ENCODE results near the gene PML. TPM values are rescaled to one million over a fixed set of nuclear protein-coding genes. Genes with fewer than 3 reads are reported as not detected.

The PML gene
- total RNA-seq, 1 donor from 2014 or later = 19.1 TPM

DNA sequence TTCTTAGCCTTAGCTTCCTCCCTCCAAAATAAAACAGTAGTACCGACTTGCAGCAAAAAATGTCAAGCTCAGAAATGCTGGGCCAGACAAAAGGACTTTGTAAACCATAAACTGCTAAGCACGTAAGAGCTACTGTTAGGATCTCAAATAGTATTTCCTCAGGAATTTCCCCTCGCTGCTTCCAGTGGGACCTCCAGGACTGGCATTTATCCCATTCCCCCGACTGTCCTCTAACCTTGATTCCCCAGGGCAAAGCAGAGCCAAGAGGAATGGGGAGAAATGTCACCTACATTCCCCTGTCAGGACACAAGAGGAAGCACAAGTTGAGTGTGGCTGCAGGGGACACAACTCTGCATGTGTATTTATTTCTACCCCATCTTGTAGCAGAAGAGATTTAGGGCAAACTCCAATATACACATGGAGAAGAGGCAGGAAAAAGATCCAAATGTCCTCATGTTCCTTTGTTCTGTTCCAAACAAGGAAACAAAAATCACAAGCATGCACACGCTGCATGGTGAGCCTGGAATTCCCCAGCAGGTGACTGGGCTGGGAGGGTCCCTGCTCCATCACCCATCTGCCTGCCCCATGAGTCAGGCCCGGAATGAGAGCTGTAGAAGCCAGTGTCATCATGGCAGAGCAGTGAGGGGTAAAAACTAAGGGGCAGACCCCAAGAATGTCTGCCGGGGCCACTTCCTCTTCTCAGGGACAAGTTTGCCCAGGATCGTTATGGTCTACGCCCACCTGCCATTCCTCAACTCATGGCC is 6.7 kb upstream of the PML start:
- intact Hi-C loops (cut with micrococcal nuclease) = no loop called here
- TF ChIP-seq, protein P1, sequence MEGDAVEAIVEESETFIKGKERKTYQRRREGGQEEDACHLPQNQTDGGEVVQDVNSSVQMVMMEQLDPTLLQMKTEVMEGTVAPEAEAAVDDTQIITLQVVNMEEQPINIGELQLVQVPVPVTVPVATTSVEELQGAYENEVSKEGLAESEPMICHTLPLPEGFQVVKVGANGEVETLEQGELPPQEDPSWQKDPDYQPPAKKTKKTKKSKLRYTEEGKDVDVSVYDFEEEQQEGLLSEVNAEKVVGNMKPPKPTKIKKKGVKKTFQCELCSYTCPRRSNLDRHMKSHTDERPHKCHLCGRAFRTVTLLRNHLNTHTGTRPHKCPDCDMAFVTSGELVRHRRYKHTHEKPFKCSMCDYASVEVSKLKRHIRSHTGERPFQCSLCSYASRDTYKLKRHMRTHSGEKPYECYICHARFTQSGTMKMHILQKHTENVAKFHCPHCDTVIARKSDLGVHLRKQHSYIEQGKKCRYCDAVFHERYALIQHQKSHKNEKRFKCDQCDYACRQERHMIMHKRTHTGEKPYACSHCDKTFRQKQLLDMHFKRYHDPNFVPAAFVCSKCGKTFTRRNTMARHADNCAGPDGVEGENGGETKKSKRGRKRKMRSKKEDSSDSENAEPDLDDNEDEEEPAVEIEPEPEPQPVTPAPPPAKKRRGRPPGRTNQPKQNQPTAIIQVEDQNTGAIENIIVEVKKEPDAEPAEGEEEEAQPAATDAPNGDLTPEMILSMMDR (IDR thresholded peaks at IDR 0.05; ENCODE audit: borderline replicate concordance) = no peak
- H3K36me3 ChIP-seq = peaks cover 18% of the 10 kb centered on the region
- no peaks in the 10 kb centered on the region for H3K9me3 ChIP-seq (replicated peaks)
- H3K4me1 ChIP-seq = peaks cover 98% of the 10 kb centered on the region
- no peak for DNase-seq
- H3K27ac ChIP-seq (replicated peaks) = peak overlapping the region; percentile 100
- H3K27me3 ChIP-seq (ENCODE audit: low read depth) = no peaks in the 10 kb centered on the region
- no peak overlapping the region for H3K4me3 ChIP-seq

DNA sequence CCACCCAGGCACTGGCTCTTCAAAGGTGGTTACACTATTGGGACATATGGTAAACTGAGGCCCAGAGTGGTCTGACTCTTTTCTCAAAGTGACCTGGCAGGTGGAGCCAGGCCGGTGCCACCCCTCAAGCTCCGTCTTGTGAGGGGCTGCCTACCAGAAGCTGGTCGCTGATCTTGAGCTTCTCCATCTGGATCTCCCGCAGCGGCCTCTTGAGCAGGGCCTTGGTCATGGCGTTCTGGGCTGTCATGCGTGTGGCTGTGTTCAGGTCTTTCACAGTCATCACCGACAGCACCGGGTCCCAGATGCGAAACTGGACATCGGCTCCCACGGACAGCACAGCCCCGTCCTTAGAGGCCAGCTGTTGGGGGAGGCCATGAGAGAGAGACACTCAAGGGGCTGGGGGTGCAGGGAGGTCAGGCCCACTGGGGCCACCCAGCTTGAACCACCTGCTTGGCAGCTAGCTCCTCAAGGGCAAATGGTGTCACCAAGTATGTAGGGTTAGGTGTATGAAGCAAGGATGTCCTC is 6.0 kb upstream of the PML start:
- peaks cover 18% of the 10 kb centered on the region for H3K36me3 ChIP-seq
- H3K9me3 ChIP-seq (replicated peaks) = no peaks in the 10 kb centered on the region
- no peak for DNase-seq
- no peak overlapping the region for H3K4me3 ChIP-seq
- intact Hi-C loops (cut with micrococcal nuclease) = no loop called here
- TF ChIP-seq, protein P1 (IDR thresholded peaks at IDR 0.05; ENCODE audit: borderline replicate concordance) = no peak
- H3K27me3 ChIP-seq (ENCODE audit: low read depth) = no peaks in the 10 kb centered on the region
- peak overlapping the region; percentile 100 for H3K27ac ChIP-seq (replicated peaks)
- H3K4me1 ChIP-seq = peaks cover 98% of the 10 kb centered on the region

DNA sequence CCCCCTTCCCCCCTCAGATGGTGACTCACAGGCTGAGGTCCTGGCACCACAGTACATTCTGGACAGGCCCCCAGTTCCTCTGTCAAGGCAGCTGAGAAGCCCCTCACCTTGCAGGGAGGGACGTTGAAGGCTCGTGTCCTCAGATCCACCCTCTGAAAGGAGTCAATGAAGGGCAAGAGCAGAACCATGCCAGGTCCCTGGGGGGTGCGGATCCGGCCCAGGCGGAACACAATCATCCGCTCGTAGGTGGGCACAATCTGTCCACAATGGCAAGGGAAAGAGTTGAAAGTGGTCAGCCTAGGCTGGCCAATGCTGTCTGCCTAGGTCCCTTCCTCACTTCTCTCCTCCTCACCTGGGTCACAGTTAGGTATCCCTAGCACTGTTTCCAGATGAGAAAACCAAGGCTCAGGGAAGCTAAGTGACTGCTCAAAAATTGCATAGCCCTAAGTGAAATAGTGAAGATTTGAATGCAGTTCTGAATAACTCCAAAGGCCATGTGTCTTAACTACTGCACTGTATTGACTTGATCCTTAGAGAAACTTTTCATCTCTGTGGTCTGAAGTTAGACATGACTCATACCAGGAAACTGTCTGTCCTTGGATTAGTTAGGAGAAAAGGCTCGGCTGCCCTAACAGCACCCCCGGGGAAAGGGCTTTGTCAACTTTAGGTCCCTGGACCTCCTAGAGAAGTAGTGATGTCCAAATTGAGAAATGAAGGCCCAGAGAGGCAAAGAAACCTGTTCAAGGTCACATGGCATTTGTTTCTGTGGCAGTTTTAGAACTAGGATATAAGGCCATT is 5.3 kb upstream of the PML start:
- H3K27me3 ChIP-seq (ENCODE audit: low read depth) = no peaks in the 10 kb centered on the region
- TF ChIP-seq, protein P1 (IDR thresholded peaks at IDR 0.05; ENCODE audit: borderline replicate concordance) = no peak
- peaks cover 98% of the 10 kb centered on the region for H3K4me1 ChIP-seq
- DNase-seq = no peak
- H3K4me3 ChIP-seq = no peak overlapping the region
- H3K27ac ChIP-seq (replicated peaks) = peak overlapping the region; percentile 100
- intact Hi-C loops (cut with micrococcal nuclease) = no loop called here
- no peaks in the 10 kb centered on the region for H3K9me3 ChIP-seq (replicated peaks)
- peaks cover 18% of the 10 kb centered on the region for H3K36me3 ChIP-seq

DNA sequence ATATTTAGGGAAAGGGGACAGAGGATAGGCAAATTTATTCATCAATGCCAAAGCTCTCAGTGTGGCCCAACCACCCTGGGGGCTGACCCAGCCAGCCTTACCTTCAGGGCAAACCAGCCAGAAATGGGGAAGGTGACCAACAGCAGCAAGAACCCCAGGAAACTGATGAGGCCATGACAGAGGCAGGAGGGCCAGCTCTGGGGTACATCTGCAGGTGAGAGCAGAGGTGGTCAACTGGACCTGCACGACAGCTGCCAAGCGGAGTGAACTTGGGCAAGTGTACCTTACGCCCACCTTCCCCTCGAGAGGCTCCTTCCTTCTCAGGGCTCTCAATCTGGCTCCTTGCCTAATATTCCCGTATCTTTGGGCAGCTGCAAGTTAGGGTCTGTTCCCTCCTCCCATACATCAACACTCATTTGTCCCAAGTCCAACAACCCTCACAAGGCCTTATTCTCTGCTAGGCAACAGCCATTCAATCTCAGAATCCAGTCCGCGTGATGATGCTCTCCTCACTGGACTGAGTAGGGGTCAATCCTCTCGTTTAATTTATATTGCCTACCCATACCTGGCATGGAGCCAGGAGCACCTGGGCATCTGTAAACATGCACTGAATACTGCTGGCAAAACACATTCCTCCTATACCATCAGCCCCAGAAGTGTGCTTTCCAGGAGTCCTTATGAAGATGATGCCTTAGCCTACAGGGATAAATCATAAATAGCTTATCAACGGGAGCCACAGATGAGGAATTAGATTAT is 4.1 kb upstream of the PML start:
- DNase-seq = no peak
- H3K9me3 ChIP-seq (replicated peaks) = no peaks in the 10 kb centered on the region
- intact Hi-C loops (cut with micrococcal nuclease) = no loop called here
- H3K27ac ChIP-seq (replicated peaks) = peak overlapping the region; percentile 100
- peaks cover 15% of the 10 kb centered on the region for H3K36me3 ChIP-seq
- no peaks in the 10 kb centered on the region for H3K27me3 ChIP-seq (ENCODE audit: low read depth)
- TF ChIP-seq, protein P1 (IDR thresholded peaks at IDR 0.05; ENCODE audit: borderline replicate concordance) = no peak
- H3K4me1 ChIP-seq = peaks cover 95% of the 10 kb centered on the region
- H3K4me3 ChIP-seq = peak overlapping the region; percentile 98

DNA sequence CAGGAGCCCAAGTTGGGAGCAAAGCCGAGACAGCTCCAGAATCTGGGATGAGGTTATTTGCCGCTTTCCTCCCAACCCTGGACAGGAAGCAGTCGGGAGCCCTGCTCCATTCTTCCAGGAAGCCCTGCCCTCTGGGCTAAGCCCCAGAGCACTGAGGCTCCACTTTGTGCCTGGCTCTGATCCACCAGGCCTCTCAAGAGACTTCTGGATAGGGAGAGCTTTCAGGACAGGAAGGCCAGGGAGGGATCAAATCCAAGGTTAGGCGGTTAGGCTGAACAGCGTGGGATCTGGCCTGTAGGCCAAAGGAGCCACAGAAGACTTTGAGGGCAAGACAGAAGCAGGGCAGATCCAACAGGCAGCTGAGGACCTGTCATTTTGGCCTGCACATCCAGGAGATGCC is 3.3 kb upstream of the PML start:
- Histone ChIP-seq H3K27me3 (ENCODE audit: low read depth) (no peaks in the 10 kb centered on the region), H3K4me1 (peaks cover 95% of the 10 kb centered on the region), H3K4me3 (peak overlapping the region; percentile 98), H3K9me3 (replicated peaks) (no peaks in the 10 kb centered on the region), H3K36me3 (peaks cover 15% of the 10 kb centered on the region), H3K27ac (replicated peaks) (peak overlapping the region; percentile 100)
- TF ChIP-seq, protein P1 (IDR thresholded peaks at IDR 0.05; ENCODE audit: borderline replicate concordance) = no peak
- peak; percentile 91 for DNase-seq
- intact Hi-C loops (cut with micrococcal nuclease) = no loop called here
